ENCODE measurements around the gene LBHD2.
A peak's percentile ranks its signal among the peaks of the same experiment; 100 is the strongest.
"Not testable (repeated sequence)": the region's sequence is repeated elsewhere in the genome, so short reads cannot be mapped to it uniquely, and the experiment has no call there.

Gene LBHD2

DNA sequence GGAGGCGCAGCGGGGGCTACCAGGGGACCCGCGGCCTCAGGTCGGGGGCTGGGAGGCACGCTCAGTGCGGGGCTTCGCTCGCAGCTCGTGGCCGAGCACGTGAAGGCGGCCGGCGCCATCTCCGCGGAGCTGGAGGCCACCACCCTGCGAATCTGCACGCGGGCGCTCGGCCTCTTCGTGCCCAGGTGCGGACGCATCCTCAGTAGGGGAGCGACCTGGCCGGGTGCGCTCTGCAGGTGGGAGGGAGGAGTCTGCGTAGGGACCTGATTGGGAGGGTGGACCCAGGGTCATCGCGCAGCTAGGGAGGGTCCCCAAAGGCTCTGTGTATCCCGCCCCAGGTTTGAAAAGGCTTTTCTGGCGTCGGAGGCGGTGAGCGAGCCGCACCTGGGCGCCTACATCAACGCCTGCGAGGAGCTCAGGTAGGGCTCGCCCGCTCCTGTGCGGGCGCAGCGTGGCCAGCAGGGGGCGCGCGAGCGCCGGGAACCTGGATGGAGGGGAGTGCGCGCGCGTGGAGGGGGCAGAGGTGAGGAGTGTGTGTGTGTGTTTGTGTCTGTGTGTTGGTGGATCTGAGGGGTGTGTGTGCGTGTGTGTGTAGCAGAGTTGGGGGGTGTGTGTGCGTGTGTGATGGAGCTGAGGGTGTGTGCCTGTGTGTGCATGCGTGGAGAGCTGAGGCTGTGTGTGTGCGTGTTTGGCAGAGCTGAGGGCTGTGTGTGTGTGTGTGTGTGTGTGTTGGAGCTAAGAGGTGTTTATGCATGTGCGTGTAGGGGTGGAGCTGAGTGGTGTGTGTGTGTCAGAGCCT, 20.8 kb downstream of the LBHD2 start:
- peak; percentile 29 for DNase-seq (ENCODE audit: low read depth)

DNA sequence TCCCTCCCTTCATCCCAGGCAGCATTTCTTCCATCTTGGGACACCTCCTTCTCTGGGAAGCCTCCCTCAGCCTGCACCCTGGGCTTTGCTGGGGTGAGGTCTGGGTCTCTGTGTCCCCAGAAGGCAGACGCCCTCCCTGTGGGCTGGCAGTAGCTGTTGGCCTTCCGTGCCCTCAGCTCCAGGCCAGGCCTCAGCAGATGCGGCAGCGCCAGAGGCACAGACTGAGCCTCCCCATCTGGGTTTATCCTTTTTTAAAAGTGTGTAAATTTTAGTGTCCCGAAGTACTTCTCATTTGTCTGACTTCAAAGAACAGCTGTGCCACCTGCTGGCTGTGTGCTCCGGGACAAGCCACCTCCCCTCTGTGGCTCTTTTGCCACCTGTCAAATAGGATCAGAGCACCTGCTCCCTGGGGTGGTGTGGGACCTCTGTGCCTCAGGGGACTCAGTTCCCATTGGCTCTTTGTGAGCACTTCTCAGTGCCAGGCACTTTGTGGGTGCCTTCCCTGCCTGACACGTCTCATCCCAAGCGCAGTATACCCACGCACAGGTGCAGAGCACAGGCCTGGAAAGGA, 21.7 kb downstream of the LBHD2 start:
- DNase-seq (ENCODE audit: low read depth) = no peak

DNA sequence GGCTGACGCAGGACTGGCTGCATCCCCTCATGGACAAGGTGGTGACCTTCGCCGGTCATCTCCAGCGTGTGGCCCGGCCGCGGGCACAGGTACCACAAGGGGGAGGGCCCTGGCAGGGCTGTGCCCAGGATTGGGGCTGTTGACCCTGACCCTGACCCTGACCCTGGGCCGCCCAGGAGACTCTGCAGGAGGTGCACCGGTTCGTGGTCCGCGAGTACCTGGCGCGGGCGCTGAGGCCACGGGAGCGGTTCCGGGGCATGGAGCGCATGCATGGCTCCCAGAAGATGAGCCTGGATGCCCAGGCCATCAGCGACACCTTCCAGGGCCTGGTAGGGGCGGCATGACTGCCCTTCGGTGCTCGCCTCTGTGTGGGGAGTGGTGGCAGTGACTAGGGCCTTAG, 23.4 kb downstream of the LBHD2 start:
- no peak for DNase-seq (ENCODE audit: low read depth)

DNA sequence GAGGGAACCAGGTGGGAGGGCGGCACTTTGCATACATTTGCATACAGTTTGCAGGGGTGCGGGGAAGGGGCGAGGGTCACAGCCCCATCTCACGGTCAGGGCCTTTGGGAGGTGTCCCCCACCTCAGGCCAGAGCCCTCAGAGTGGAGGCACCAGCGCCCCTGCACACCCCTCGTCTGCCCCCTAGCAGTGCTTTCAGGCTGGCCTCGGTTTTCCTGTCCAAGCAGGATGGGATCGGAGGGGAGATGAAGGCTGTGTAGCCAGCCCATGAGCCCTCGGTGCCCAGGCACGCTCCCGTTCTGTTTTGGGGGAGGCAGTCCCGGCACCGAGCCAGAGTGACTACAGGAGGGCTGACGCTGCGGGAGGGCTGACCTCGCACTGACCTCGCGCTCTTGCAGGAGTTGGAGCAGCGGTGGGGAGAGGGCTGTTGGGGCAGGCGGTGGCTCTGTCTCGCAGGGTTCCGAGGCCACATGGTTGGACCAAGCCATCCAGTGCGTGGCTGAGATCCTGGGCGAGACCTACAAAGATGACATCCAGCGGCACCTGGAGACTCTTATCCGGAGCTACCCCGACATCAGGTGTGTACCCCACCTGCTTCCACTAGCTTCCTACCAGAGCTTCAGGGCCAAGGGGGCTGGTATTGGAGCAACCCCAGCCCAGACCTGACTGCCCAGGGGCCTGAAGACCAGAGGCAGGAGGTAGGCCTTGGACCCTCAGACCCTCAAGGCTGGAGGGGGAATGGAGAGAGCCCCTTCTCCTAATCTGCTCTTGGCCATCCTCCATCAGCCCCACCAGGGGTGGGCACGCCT, 24.1 kb downstream of the LBHD2 start:
- DNase-seq (ENCODE audit: low read depth) = no peak

DNA sequence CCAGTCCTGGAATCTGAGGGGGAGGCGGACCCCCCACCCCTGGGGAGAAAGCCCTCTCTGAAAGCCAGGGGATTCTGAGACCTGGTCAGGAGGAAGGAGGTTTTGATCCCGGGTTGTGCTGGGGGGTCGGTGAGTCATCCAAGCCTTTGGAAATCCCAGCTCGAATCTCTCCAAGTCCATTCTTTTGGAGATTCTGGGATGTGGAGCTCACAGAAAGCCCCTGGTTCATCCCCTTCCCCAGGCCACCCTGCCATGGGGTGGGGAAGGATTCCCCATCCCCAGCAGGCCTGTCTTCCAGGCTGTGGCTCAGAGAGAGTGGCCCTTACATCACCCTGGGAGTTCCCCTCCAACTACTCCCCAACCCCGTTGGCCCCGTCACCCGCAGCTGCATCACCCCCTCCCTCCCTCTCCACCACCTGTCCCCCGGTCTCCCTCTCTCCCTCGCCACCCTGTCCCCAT, 24.8 kb downstream of the LBHD2 start:
- no peak for DNase-seq (ENCODE audit: low read depth)

DNA sequence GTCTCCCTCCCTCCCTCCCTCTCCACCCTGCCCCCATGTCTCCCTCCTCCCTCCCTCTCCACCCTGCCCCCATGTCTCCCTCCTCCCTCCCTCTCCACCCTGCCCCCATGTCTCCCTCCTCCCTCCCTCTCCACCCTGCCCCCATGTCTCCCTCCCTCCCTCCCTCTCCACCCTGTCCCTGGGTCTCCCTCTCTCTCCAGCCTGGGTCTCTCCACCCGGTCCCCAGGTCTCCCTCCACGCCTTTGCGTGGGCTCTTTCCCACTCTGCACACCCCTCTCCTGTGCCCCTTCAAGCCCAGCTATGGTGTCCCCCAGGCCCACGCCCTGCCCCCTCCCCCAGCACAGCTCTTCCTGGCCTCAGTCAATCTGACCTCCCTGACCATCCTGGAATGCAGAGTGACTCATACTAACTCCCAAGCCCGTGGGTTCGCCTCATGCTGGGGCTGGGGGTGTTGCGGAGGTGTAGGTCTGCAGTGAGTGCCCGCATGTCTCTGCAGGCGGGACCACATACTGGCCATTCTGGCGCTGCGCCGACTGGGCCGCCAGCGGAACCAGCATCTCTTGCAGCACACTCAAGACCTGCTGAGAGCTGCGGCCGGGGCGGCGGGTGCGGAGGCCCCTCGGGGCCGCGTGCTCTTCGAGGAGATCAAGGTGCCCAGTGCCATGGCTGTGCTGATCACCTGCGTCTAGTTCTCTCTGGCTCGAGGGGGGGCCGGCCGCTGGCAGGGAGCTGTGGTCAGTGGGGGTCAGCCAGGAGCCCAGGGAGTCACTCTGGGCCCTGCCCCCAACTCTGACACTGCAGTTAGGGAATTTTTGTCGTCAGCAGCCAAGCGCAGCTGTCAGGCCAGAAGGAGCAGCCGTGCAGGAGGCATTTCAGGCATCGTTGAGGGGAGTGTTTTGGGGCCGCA, 25.8 kb downstream of the LBHD2 start:
- no peak for DNase-seq (ENCODE audit: low read depth)

DNA sequence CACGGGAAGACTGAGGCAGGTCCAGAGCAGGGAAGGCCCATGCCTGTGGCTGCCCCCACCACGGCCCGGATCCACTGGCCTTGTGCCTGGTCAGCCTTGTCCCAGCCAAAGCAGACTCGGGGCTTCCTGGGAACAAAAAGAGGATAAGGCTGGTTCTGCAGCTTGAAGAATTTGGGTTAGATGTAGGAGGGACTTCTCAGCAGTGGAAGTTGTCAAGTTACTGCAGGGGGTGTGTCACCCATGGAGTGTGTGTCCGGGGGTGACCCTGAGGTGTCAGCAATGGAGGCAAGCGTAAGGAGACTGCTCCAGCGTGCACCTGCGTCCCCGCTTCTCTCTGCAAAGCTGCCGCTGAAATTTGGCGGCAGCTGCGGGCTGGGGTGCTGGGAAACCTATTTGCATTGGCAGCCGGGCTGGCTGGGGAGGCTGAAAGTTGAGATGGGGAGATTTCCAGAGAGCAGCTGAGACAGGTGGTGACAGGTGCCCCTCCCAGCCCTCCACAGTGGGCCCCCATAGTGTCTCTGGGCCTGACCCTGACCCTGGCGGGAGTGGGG, 26.7 kb downstream of the LBHD2 start:
- no peak for DNase-seq (ENCODE audit: low read depth)

DNA sequence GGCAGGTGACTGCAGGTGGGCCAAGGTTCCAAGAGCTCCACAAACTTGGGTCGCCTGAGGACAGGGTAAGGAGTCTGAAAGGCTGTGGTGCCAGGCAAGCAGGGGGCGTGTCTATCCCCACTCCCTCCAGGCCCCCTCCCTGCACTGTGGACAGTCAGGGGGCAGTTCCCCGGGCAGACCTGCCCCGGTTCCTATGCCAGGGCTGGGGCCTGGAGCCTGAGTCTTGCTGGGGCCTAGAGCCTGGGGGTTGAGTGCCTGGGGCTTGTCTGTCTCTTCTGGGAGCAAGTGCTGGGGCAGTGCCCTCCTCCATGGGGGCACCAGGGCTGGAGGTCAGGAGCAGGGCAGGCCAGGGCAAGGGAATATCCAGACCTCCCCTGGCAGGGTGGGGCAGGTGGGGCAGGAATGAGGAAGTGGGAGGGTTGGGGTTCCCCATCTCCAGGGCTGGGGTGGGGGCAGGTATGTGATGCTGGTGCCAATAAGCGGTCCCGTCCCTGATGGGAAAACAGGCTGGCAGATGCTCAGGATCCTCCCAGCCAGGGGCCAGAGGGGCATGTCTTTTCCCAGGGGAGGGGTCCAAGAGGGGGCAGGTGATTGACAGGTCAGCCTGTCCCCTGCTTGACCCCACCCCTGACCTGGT, 27.3 kb downstream of the LBHD2 start:
- no peak for DNase-seq (ENCODE audit: low read depth)

DNA sequence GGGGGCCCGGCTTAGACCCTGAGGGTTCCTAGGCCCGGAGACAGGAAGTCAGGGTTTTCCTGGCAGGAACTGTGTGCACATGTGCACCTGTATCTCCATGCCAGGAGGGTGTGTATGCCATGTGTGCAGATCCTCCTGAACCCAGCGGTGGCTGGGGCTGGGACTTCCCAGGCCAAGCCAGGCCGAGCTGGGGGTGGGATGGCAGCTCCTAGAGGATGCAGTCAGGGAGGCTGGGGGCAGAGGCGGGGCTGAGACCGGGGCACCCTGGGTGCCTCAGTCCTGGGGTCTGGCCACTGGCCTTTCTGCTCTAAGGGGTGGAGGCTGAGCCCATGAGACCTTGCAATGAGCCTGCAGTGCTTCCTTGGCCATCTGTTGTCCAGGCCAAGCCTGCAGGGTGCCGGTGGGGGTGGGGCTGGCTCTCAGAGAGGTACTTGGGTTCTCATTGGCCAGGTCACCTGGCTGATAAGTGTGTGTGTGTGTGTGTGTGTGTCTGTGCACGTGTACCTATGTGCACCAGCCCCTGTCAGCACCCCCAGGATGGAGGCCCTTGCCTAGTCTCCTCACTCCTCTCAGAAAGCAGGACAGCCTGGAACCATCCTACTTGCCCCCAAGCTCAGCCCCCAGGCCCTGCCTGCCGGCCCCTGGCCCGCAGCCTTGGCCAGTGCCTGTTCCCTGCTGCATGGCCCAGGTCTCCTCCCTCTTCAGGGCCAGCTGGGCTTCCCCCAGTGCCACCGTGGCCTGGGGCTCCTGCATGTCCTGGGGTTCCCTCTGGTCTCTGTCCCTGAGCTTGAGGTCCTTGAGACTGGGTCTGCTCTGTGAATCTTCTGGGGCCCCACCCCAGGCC, 28.6 kb downstream of the LBHD2 start:
- DNase-seq (ENCODE audit: low read depth) = no peak

DNA sequence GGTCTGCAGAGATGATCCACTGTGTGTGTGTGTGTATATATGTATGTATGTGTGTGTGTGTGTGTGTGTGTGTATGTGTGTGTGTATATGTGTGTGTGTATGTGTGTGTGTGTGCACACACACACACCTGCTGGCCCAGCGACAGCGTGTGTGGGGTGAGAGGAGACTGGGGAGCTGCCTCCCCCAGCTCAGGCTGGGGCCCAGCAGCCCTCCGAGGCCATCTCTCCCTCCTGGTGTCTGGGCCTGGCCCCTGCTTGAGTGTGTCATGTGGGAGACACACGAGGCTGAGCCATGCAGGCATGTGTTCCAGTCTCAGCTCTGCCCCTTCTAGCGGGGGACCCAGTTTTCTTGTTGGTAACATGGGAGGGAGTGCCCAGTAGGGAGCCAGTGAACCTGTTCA, 29.3 kb downstream of the LBHD2 start:
- no peak for DNase-seq (ENCODE audit: low read depth)

DNA sequence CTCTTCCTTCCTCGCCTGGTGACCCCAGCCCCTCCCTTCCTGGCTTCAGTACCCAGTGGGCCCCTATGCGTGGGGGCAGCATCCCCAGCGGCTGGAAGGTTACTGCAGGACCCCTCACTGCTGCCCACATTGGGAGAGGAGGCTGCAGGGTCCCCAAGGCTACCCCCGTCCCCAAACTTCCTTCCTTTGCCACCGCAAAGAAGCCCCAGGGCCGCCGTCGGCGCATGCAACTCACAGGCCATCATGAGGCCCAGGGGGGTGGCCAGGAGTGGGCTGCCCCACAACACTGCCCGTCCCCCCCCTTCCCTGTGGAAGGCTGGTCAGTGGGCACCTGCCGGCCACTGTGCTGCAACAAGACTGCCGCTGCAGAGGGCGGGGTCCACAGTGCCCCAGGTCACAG, 29.8 kb downstream of the LBHD2 start:
- DNase-seq (ENCODE audit: low read depth) = no peak

DNA sequence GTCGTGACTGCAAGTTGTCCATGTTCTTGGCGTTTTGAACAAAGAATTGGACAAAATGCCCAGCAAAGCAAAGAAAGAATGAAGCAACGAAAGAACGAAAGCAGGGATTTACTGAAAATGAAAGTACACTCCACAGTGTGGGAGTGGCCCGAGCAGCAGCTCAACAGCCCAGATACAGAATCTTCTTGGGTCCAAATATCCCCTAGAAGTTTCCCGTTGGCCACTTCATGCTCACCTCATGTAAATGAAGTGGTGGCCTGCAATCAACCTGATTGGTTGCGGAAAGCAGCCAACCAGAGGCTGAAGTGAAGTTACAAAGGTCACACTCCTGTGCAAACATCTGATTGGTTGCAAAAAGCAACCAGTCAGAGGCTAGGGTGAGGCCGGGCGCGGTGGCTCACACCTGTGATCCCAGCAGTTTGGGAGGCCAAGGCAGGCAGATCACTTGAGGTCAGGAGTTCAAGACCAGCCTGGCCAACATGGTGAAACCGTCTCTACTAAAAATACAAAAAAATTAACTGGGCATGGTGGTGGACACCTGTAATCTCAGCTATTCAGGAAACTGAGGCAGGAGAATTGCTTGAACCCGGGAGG, 31.2 kb downstream of the LBHD2 start:
- not testable (repeated sequence) for DNase-seq (ENCODE audit: low read depth)

DNA sequence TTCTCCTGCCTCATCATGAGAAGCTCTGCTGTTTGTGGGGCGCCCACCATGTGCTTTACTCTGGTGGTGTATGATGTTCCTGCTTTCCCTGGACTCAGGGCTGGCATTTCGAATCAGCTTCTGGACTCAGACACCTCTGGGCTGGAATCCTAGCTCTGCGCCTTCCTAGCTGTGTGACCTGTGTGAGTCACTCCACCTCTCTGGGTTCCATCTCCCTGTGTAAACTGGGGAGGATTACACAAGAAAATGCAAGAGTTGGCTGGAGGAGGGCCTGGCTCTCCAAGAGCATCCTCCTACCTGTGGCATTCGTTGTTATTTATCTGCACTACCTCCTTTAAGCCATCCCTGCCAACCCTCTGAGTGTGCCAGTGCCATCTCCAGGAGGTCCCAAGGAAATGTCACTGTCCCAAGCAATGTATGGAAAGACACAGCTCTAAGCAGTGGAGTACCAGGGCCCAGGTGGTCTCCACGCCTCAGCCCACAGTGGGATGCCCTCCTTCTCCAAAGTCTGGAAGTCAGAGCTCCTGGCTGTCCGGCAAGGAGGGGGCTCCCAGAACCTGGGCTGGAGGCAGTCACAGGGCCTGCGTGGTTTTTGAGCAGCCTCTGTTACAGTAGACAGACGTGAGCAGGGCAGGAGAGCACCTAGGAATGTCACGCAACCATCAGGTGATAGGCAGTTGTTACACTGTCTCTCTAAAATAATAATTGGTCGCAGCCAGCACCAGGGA, 32.0 kb downstream of the LBHD2 start:
- no peak for DNase-seq (ENCODE audit: low read depth)

DNA sequence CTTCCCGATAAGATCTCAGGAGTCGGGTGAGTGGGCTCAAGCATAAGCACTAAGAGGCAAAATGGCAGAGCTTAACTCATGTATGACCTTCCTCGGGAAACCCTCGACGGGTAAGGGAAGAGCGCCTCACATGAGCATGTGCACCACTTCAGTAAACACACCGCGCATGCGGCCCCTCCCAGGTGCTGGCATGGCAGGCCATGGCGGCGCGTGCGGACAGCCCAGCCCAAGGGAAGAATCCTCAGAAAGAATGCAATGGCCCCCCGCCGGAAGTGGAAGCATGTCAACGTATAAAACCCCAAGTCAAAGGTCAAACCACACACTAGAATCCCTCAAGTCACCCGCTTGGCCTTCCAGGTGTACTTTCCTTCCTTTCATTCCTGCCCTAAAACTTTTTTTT, 32.6 kb downstream of the LBHD2 start:
- DNase-seq (ENCODE audit: low read depth) = no peak

DNA sequence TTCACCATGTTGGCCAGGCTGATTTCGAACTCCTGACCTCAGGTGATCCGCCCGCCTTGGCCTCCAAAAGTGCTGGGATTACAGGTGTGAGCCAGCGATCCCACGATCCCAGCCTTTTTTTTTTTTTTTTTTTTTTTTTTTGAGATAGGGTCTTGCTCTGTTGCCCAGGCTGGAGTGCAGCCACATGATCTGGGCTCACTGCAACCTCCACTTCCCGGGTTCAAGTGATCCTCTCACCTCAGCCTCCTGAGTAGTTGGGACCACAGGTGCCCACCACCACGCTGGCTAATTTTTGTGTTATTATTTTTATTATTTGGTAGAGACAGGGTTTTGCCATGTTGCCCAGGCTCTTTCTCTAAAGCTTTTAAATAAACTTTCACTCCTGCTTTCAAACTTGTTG, 33.5 kb downstream of the LBHD2 start:
- not testable (repeated sequence) for DNase-seq (ENCODE audit: low read depth)

DNA sequence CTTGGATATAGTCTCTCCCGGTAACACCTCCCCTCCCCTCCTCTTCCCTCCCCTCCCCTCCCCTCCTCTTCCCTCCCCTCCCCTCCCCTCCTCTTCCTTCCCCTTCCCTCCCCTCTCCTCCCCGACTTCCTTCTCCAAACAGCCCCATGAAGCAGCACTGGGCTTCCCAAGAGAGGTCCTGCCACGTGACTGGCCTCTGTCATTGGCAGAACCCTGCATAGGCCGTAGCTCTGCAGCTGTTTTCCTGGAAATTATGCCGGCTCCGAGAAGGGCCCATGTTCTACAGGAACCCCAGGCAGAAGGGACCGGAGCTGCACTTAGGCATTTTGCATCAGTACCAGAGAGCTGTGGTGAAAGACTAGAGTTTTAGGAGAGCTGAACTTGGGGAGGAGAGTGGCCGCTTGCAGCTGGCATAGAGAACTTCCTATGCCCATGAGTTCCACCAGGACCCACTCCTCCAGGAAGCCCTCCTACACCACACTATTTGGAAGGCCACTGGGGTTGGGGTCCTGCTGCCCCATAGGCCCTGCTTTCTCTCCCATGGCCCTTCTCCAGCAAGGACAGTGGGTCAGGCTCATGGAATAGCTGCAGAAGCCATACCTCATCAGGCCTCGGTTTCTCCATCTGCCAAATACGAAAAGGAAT, 34.1 kb downstream of the LBHD2 start:
- no peak for DNase-seq (ENCODE audit: low read depth)

DNA sequence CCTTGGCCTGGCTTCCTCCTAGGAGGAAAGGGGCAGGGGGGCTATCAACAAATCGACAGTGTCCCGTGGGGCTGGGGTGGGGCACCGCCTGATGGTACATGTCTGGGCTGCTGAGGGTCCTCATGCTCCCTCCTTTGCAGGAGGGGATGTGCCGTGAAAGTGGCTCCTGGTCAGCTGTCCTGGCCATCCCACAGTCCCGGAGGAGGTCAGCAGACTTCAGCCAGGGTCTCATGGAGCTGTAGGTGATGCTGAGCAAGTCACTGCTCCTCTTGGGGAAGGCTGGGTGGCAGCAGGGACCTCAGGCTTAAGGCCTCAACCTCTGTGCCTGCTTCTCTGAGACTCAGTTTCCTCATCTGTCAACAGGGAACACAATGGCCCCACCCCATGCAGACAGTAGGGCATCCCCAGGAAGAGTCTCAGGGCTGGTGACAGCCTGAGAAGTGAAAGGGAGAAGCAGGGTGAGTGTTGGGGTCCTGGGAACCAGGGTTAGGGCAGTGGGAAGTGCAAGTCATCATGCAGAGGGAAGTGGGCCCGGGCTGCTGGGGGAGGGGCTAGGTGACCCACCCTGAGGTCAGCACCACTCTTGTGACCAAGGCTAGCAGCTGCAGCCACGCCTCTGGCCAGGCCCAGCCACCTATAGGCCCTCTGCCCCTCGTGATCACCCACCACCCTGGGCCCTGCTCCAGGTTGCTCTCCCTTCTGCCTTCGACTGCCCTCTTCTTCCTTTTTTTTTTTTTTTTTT, 34.8 kb downstream of the LBHD2 start:
- DNase-seq (ENCODE audit: low read depth) = no peak

DNA sequence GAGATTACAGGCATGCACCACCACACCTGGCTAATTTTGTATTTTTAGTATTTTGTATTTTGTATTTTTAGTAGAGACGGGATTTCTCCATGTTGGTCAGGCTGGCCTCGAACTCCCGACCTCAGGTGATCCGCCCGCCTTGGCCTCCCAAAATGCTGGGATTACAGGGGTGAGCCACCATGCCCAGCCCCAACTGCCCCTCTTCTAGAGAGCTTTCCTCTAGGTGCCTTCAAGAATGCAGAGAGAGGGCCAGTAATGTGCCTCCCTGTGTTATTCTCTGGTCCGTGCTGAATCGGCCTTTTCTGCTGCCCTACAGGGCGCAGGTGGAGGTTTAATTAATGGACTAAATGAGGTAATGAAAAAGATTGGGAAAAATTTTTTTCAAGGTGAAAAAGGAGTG, 35.5 kb downstream of the LBHD2 start:
- DNase-seq (ENCODE audit: low read depth) = not testable (repeated sequence)

Measured in T-helper 22 cell (primary cell).